ENCODE measurements around the gene NBPF9.
"Not testable (repeated sequence)": the region's sequence is repeated elsewhere in the genome, so short reads cannot be mapped to it uniquely, and the experiment has no call there.

The NBPF9 gene

DNA sequence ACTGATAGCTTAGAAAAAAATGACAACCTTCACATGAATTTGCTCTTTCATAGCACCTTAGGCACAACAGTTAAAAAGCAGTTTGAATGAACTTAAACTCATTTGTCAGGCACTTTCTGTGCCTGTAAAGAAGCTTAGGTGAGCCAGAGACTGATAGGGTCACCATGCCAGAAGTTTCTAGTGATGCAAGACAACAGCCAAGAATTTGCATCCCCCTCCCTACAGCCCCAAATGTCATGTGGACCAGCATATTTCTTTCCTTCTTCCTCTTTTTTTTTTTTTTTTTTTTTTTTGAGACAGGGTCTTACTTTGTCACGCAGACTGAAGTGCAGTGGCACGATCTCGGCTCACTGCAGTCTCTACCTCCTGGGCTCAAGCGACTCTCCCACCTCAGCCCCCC lies 89.8 kb downstream of the NBPF9 start:
- not testable (repeated sequence) for DNase-seq

DNA sequence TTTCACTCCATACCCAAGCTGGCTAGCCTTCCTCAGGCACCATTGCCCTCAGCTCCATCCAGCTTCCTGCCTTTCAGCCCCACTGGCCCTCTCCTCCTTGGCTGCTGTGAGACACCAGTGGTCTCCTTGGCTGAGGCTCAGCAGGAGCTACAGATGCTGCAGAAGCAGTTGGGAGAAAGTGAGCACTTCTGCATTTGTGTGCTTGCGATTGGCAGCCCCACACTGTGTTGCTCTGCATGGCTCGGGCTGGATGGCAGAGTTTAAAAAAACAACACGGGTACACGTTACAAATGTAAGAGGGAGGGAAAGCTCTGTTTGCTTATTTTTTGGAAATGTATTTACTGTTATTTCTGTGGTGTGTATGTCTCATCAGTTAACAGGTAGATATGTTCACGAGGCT lies 90.8 kb downstream of the NBPF9 start:
- DNase-seq = not testable (repeated sequence)

GRCh38 chr1:149009761-149010160 lies 93.6 kb downstream of the NBPF9 start:
- DNase-seq = not testable (repeated sequence)

- DNase-seq = not testable (repeated sequence)
These were observed 94.6 kb downstream of the NBPF9 start for GRCh38 chr1:149008769-149009168.

- DNase-seq = not testable (repeated sequence)
These were observed 95.0 kb downstream of the NBPF9 start for GRCh38 chr1:149008326-149008725.
